GM19351 (cell line): ENCODE results near the gene MYEF2.

Experiments
- ATAC-seq: cut with Tn5 transposase; IDR thresholded peaks from one replicate; pipeline ENCODE4 v1.9.1; 2021; ENCODE audit warnings: mild to moderate bottlenecking, moderate library complexity; ENCODE audit not compliant: unreplicated experiment

The MYEF2 gene

DNA sequence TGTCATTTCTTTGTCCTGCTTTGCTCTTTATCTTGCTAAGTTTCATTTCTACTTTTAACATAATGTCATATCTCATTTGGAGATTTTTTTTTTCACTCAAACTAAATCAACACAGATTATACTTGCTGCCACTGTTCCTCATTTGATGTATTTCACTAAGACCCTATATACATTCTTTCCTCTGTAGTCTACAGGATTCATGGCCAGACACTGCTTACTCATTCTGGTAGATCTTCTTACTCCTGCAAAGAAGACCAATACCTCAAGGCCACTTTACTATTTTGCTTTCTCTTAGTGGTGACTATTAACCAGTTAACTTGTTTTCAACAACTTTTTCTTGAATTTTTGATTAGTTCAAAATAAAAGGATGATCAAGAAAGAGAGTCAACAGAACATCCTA lies 30.7 kb downstream of the MYEF2 start:
- peak; percentile 60 for ATAC-seq

DNA sequence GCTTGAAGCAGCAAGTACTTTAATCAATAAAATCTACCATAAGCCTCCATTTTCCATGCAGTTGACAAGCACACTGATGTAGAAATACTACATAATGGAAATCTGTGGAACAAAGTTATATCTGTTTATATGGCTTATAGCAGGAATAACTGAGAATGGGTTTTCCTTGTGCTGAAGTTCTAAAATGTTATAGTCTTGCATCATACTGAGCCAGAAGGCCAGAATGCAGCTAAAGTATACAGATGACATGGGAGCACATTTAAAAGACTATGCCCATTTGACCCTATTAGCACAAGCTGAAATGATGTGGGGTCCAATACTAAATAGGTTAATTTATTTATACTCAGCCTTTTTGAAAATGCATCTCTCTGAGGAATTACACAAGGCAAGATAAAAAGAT lies 32.2 kb downstream of the MYEF2 start:
- ATAC-seq: no peak

DNA sequence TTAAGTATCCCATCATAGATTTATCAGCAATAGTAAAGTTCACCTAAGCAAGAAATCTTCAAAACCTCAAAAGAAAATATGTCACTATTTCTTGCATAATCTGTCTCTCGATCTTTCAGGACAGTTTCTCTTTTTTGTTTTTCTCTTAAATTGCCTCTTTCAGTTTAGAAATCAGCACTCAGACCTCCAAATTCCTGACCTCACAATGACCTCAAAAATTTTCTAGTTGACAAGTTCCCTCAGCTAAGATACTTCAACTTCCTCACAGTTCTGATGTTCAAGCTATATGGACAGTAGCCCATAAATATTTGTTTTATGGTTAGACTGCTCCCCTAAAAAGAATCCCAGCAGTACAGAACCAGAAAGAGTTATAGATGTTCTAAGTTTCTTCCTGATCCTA lies 33.2 kb downstream of the MYEF2 start:
- peak; percentile 74 for ATAC-seq

DNA sequence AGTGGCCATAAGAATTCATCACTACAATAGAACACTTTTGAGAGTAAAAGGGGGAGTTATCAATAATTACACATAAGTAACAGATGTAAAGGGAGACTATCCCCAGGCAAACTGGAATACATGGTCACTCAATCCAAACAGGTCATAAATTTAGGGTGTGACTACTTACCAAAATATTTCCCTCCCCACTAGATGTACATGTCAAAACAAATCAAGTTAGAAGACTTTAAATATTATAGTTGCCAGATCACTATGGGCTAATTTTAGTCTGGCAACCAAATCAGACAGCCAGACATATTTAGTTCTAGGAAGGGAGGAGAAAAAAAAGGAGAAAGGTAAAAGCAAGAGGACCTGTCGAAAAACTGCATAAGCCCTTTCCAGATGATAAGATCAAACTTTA lies 34.2 kb downstream of the MYEF2 start:
- no peak for ATAC-seq

DNA sequence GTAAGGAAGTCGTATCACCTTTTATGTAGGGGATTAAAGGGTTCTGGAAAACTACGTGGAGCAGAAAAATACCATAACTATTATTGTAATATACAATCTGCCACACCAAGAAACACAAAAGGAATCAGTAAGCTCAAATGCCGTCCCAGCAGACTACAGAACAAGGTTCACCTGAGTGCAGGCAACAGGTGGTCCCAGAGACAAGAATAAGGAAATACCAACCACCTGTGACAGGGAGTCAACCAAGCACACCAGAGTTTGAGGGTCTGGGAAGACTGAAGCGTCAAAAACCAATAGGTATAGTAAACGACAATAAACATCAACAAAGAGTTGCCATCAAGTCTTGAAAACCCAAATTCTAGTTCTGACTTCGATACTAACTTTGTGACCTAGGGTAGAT lies 45.2 kb downstream of the MYEF2 start:
- ATAC-seq: no peak

DNA sequence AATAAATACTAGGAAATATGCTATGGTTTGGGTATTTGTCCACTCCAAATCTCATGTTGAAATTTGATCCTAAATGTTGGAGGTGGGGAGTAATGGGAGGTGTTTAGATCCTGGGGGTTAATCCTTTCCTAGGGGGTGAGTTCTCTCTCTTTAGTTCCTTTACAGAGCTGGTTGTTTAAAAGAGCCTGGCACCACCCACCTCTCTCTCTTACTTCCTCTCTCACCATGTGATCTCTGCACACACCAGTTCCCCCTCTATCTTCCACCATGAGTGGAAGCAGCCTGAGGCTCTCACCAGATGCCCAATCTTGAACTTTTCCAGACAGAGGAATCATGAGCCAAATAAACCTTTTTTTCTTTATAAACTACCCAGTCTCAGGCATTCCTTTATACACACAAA lies 46.8 kb downstream of the MYEF2 start:
- ATAC-seq: no peak

DNA sequence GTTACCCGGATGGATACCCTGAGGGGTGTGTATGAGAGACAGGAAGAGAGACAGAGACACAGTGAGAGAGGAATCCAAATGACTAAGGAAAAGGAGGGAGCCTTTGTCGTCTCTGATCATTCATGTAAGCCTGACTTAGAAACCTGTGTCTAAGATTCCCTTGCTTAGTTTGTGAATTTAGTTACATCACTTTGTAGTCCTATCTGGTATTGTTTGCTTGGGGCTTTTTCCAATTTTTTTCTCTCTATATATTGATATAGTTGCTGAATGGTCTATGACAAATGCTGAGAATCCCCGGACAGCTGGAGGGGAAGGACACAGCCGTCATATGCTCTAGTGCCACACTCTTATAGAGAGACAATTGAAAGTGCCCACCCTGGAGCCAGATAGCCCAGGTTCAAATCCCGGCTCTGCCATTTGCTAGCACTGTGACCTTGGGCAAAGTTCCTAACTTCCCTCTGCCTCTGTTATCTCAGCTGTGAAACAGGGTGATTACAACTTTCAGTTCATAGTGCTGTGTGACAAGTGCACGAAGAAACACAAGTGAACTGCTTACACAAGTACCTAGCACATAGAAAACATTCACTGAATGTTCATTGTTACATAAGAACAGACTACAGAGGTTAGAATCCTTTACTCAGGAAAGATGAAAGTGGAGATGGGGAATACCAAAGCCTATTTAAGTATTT lies 51.3 kb downstream of the MYEF2 start:
- no peak for ATAC-seq

DNA sequence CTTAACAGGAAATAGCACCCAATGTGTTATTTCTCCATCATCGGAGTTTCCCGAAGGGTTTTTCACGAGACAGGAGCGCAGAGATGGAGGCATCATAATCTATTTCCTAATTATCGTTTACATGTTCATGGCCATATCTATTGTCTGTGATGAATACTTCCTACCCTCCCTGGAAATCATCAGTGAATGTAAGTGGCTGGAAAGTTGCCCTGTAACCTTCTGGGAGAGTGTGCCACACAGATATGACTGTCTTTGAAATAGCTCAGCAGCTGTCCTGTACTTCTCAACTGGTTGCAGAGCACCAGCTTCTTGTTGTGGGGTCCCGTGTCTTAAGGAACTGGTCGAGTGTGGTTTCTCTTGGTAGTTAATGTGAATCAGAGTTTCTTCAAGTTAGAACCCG lies 56.2 kb downstream of the MYEF2 start:
- no peak for ATAC-seq

DNA sequence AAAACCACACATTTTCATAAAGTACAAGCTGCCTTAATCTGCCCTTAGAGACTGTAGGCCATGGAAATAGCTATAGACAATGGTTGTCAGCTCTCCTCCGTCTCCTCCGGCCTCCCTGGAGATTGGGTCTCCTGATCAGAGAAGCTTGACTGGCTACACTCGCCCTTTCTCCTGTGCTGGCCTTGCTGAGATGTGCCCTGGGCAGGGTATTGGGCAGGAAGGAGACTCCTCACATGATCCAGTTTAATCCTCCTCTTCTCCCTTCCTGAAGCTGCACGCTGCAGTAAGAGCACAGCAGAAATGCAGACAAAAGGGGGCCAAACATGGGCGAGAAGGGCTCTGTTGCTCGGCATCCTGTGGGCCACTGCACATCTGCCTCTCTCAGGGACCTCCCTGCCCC lies 57.4 kb downstream of the MYEF2 start, which contains the start of gene SLC24A5:
TSS of gene SLC24A5 (plus strand) at position 246 of the 400 bp plus-strand sequence. CDS start at position 301, 55 bp downstream.
- ATAC-seq: no peak

DNA sequence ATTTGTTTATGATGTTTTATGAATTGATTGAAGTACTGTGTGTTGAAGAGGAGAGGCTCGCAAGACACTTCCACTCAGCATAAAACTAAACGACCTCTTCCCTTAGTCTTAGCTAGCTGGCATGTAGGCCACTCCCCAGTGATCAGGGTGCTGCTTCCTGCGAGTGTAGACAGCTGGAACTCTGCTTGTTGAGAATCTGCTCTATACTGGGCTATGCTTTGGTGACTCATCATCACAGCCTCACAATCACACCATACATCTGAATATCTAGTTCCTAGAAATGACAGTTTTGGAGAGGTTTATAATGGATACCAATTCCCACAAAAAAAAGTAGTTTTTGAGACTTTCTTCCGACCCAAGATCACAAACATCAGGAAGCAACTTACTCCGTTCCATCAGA lies 58.8 kb downstream of the MYEF2 start:
- ATAC-seq: no peak

DNA sequence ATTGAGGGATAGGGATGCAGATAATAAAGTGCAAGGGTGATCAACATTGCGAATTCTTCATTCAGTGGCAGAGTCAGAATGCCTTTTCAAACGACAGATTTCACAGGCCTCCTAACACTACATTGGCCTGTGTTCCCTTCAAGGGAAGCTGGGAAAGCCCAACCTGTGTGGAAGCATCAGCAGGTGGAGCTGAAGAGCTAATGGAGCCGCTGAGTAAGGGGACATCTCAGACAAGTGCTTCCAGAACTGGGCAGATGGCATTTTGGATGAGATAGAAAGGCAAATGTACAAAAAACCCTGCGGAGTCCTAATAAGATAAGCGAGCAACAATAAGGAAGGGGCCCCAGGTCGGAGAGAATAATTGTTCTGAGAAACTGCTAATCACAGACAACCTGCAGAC lies 65.9 kb downstream of the MYEF2 start:
- no peak for ATAC-seq

DNA sequence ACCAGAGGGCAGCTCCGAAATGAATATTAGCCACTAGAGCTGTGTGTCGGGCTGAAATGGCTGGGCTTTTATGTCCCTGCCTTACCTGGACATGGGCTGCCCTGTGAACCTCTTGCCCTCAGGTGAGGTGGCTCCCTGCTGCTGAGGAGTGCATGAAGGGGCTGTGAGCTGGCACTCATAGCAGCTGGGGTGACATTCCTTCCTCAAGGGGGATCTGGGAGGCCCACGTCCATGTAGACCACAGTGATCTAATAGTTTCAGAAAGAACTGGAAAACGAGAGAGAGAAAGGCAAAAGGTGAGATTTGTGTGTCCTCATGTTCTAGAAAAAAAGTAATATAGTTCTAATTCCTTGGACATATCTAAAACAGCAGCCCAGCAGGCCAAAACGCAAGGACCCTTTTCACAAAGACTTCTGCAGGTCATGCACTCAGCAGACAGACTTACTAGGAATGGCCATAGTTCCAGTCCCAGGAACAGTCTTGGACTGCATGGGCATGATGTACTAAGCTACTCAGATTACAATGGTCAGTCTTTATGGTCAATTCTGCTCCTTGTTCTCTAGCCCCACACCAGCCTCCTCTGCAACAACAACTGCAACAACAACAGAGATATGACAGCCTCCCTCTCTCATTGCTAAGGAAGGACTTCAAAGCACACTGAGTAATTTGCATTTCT lies 68.1 kb downstream of the MYEF2 start:
- no peak for ATAC-seq

DNA sequence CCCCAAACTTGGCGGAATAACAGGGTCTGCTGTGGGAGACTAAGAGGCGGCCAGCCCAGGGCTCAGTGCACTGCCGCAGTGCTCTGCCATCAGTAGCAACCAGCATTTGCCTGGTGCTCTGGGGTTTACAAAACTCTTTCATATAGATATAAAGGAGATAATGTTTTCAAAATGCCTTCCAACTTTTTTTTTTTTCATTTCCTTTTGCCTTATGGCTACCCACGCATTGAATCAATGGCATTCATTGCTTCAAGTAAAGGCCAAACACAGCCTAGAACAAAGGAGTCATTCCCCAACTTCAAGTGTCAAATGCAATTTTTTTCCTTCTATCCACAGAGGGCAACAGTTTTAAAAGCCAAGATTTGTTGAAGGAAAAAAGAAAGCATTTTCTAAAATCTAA lies 68.9 kb downstream of the MYEF2 start:
- ATAC-seq: no peak

DNA sequence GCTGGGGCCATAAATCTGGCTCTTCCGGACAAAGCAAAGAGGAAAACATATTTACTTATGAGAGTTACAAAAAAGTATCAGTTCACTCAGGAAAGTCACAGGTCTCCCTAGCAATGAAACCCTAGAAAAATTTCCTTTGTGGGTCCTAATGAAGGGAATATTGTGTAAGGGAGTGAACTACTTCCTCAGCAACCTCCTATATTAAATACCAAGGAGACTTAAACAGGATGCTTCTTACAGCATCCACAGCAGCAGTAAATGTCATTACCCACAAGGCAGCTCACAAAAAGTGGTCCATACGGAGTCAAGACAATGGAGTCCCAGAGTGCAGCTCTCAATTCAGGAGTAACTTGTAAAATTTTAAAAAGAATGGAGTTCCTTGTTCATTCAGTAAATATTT lies 72.2 kb downstream of the MYEF2 start:
- ATAC-seq: no peak

DNA sequence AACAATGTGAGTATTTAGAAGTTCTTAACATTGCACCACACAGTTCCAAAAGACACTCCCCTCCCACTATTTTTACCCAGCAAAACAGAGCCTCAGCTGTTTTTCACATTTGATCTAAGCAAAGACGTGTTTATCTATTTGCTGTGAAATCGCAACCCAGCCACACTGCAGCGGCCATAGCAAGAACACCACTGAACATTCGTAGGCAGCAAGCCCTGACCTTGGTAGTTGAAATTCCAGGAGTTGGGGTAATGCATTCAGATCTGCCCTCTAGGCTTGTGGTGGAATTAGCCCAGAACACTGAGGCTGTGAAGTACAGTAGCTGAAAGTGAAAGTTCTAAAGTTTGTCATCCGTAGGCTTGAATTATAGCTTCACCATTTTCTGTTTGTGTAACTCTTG lies 74.4 kb downstream of the MYEF2 start:
- no peak for ATAC-seq

DNA sequence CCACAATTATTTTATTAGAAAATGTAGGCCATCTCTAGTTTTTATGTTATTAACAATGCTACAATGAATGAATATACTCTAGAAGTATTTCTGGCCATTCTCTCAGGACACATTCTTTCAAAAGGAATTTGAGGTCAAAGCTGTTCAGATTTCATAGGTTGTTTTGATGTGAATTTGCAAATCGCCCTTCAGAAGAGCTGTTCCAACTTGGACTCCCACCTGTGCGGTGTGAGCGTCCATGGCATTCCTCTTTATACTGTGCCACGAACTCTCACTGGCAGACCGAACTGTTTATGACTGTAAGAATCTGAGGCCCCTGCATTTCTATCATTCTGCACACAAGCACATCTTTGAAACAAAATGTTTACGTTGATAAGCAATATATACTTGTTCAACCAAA lies 75.9 kb downstream of the MYEF2 start:
- ATAC-seq: no peak

DNA sequence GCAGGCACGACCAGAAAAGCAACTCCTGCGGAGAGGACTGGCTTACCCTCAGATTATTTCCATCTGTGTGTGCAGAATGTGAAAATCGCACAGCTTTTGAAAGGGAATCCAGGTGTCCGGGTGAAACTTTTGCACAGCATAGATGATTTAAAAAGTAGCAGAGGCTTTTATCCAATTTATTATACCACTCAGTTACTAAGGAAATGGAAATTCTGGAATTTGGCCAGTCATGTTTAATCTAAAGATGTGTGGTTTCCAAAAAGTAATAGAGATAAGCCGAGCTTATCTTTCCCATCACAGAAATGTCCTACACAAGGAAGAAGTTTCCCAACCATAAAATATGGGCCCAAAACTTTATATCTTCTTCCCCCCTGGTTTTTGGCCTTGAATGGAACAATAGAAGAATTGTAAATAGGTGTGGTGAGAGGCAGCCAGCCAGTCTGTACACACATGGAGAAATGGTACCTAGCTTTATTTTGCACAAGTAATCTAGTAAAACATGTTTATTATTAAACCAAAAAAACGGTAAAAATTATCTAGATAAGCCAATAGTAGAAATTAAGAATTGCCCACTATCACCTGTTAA lies 76.6 kb downstream of the MYEF2 start:
- ATAC-seq: no peak

DNA sequence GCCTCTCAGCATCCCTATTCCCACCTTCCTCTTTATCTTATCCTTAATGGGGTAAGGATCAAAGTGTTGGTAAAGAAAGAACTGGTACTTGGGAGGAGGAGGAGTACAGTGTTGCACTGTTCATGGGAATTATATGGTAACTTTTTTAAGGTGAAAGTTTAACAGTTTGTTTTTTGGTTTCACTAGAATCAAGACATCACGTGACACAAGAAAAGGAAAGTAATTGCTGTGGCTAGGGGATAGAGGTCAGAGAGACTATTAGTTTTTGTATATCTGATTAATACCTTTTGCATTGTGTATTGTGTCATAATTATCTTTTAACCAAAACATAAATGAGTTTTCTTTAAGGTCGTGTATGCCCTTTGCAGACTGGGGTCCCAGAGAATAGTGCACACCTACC lies 80.8 kb downstream of the MYEF2 start:
- ATAC-seq: no peak

DNA sequence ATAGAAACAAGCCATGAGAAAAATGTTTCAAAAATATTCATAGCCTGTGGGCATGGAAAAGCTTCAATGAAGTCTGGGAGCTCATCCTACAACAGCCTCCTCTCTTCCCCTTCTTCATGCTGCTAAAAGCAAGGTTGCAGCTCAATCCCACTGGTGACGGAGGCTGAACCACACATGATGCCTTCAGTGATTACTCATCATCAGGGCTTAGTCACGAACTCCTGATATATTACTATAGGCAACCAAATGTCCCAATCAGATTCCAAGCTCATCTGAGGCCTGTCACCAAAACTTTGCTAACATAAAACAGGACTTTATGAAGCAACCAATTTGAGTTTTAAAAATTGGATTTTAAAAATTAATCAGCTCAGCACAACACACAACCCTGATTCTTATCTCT lies 81.3 kb downstream of the MYEF2 start:
- ATAC-seq: no peak

DNA sequence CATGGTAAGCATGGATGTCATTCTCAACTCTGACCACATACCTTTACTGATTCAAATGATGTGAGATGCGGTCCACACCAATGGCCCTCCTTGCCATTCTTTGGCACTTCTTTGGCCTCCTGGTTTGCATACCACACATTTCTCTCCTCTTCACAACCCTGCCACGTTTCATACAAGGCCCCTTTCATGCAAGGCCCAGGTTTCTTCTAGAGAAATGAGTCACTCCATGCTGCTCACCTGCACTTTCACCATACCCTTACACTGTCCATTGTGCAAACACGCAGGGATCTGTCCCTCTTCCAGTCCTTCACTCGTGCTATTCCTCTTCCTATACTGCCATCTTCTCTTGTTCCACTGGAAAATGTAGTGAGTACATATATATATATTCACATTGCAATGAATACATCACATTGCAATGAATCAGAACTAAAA lies 81.7 kb downstream of the MYEF2 start:
- ATAC-seq: peak; percentile 95

DNA sequence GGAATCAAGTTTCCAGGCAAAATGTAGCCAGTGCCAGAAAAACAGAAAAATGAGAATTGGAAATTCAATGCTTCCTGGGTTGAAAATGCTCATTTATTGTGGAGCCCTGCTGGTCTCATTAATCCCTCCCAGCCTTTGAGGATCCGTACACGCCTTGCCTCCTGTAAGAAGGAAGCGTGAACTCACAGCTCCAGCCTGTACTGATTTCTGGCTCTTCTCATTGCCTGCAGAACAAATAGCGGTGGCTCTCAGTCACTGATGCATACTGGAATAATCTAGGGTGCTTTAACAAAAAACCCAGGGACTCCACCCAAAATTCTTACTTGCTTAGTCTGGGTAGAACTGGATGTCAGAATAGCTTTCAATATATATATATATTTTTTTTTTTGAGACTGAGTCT lies 86.6 kb downstream of the MYEF2 start:
- no peak for ATAC-seq

DNA sequence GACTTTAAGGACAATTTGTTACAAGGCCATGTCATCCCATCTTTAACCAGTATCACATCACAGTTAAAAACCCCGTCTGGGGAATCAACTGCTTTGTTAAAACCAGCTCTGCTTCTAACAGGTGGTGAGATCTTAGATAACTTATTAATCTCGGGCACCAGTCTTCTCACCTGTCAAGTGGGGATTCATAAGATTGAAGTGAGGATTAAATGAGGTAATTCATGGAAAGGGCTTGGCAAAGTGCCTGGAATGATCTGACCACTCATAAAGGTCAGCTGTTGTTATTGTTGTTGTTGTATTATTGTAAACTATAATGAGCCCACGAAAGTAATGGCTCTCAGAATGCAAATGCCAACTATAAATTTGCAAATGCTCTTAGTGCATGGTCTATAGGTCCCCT lies 87.4 kb downstream of the MYEF2 start:
- no peak for ATAC-seq
